GM21526 (cell line): ENCODE measurements around the gene CAMK2A.

ENCODE experiments used
- ATAC-seq: cut with Tn5 transposase; IDR thresholded peaks from one replicate; pipeline ENCODE4 v1.9.1; 2021; ENCODE audit warnings: moderate library complexity; ENCODE audit not compliant: unreplicated experiment, low FRiP score

The CAMK2A gene

GRCh38 chr5:150178262-150178661, 111.3 kb downstream of the CAMK2A start:
- ATAC-seq: no peak

- ATAC-seq: no peak
These were observed 111.9 kb downstream of the CAMK2A start for GRCh38 chr5:150177721-150178120.

- no peak for ATAC-seq
These were observed 112.7 kb downstream of the CAMK2A start for GRCh38 chr5:150176745-150177477.

- no peak for ATAC-seq
These were observed 114.0 kb downstream of the CAMK2A start for GRCh38 chr5:150175536-150175935.

- no peak for ATAC-seq
These were observed 114.5 kb downstream of the CAMK2A start for GRCh38 chr5:150175076-150175475.

- ATAC-seq: no peak
These were observed 115.3 kb downstream of the CAMK2A start for GRCh38 chr5:150174285-150174684.

- ATAC-seq: no peak
These were observed 116.4 kb downstream of the CAMK2A start for GRCh38 chr5:150173161-150173560.

GRCh38 chr5:150172556-150172955, 117.0 kb downstream of the CAMK2A start:
- no peak for ATAC-seq

- ATAC-seq: no peak
These were observed 117.4 kb downstream of the CAMK2A start for GRCh38 chr5:150172145-150172544.
